HG02973 (cell line): ENCODE results near the gene ZFR.

Experiments
- ATAC-seq: cut with Tn5 transposase; IDR thresholded peaks from one replicate; pipeline ENCODE4 v1.9.1; 2021; ENCODE audit warnings: moderate library complexity; ENCODE audit not compliant: unreplicated experiment

ZFR gene

GRCh38 chr5:32363030-32363429 lies 81.5 kb downstream of the ZFR start:
- ATAC-seq, result no peak

- no peak for ATAC-seq
These were observed 82.0 kb downstream of the ZFR start for GRCh38 chr5:32362527-32362926.

- no peak for ATAC-seq
These were observed 83.6 kb downstream of the ZFR start for GRCh38 chr5:32360906-32361305.

GRCh38 chr5:32358611-32359010 lies 85.9 kb downstream of the ZFR start:
- no peak for ATAC-seq

GRCh38 chr5:32357658-32358057 lies 86.9 kb downstream of the ZFR start:
- ATAC-seq, result no peak

GRCh38 chr5:32355686-32356085 lies 88.9 kb downstream of the ZFR start:
- no peak for ATAC-seq

GRCh38 chr5:32353420-32353819 lies 91.1 kb downstream of the ZFR start:
- no peak for ATAC-seq

GRCh38 chr5:32352685-32353084 lies 91.9 kb downstream of the ZFR start:
- no peak for ATAC-seq

- ATAC-seq, result no peak
These were observed 97.7 kb downstream of the ZFR start for GRCh38 chr5:32346869-32347268.

GRCh38 chr5:32343058-32343672 lies 101.4 kb downstream of the ZFR start:
- ATAC-seq, result no peak

GRCh38 chr5:32342656-32343055 lies 101.9 kb downstream of the ZFR start:
- no peak for ATAC-seq

GRCh38 chr5:32339878-32340277 lies 104.7 kb downstream of the ZFR start:
- no peak for ATAC-seq

GRCh38 chr5:32339198-32339597 lies 105.3 kb downstream of the ZFR start:
- ATAC-seq, result no peak

- ATAC-seq, result no peak
These were observed 111.6 kb downstream of the ZFR start for GRCh38 chr5:32332966-32333365.

GRCh38 chr5:32332361-32332760 lies 112.2 kb downstream of the ZFR start:
- ATAC-seq, result no peak

- no peak for ATAC-seq
These were observed 112.6 kb downstream of the ZFR start for GRCh38 chr5:32331935-32332274.

GRCh38 chr5:32331217-32331934 lies 113.2 kb downstream of the ZFR start:
- no peak for ATAC-seq

- no peak for ATAC-seq
These were observed 114.2 kb downstream of the ZFR start for GRCh38 chr5:32330126-32330971.

GRCh38 chr5:32329395-32329834 lies 115.1 kb downstream of the ZFR start:
- ATAC-seq, result peak; percentile 70

GRCh38 chr5:32326216-32326772 lies 118.2 kb downstream of the ZFR start:
- ATAC-seq, result no peak

GRCh38 chr5:32325616-32326015 lies 118.9 kb downstream of the ZFR start:
- no peak for ATAC-seq

GRCh38 chr5:32325062-32325461 lies 119.5 kb downstream of the ZFR start:
- peak; percentile 61 for ATAC-seq
